ENCODE measurements around the gene GALNT15. TPM values are rescaled to one million over a fixed set of nuclear protein-coding genes. Genes with fewer than 3 reads are reported as not detected.

The GALNT15 gene
- total RNA-seq, 5 donors from 2014 or later (not counting 1 experiment from before 2014, with no cell fraction given): 0.06 TPM; not detected in 4

GRCh38 chr3:16142350-16143025 is 32.0 kb upstream of the GALNT15 start:
- Histone ChIP-seq H3K36me3 (ENCODE audit: control insufficient read depth in 2 of 2, extremely low read depth in 1 of 2, insufficient read depth in 1 of 2, low read length in 1 of 2) (no peaks in the 10 kb centered on the region), H3K4me3 (ENCODE audit: control insufficient read depth in 1 of 2, extremely low read depth in 1 of 2, low read length in 1 of 2) (no peak overlapping the region), H3K4me1 (ENCODE audit: control insufficient read depth in 1 of 2, extremely low read depth in 1 of 2, insufficient read depth in 2 of 2, low read length in 2 of 2) (no peaks in the 10 kb centered on the region), H3K27ac (ENCODE audit: low read length) (no peak overlapping the region), H3K9me3 (no peaks in the 10 kb centered on the region), H3K27me3 (replicated peaks in 1 of 2; ENCODE audit: control insufficient read depth in 2 of 2, extremely low read depth in 1 of 2, insufficient read depth in 2 of 2, low read length in 1 of 2) (peaks cover 0 to 7% of the 10 kb centered on the region in 2 experiments)
- ATAC-seq (replicated peaks in 1 of 4): no peak
- POLR2A ChIA-PET: no interaction called here
- CTCF ChIA-PET: interaction anchor here (0.5 to 0.6 kb wide), 2 partner anchors 1119 to 1470 kb away, joined by 3 to 5 read pairs; no protein-coding TSS in a partner anchor
- H3K4me3 Mint-ChIP-seq: no peak overlapping the region
- no peak for DNase-seq
- H3K27ac Mint-ChIP-seq: no peak overlapping the region
- WGBS (ENCODE audit: insufficient coverage): no CpG with 5 or more reads among the region's 5 CpGs
- H3K9me3 Mint-ChIP-seq: peaks cover 0 to 8% (median 8%) of the 10 kb centered on the region in 3 donors
- peaks cover 0 to 2% of the 10 kb centered on the region in 2 donors for H3K27me3 Mint-ChIP-seq
- peaks cover 0 to 4% (median 0%) of the 10 kb centered on the region in 3 donors for H3K4me1 Mint-ChIP-seq
- no peaks in the 10 kb centered on the region for H3K36me3 Mint-ChIP-seq

- H3K27me3 ChIP-seq (replicated peaks in 1 of 2; ENCODE audit: control insufficient read depth in 2 of 2, extremely low read depth in 1 of 2, insufficient read depth in 2 of 2, low read length in 1 of 2): peaks cover 0 to 2% of the 10 kb centered on the region in 2 experiments
- Mint-ChIP-seq H3K4me3 (no peak overlapping the region), H3K4me1 (peaks cover 0 to 4% (median 0%) of the 10 kb centered on the region in 3 donors), H3K27ac (no peak overlapping the region), H3K36me3 (no peaks in the 10 kb centered on the region), H3K9me3 (peaks cover 0 to 8% (median 8%) of the 10 kb centered on the region in 3 donors), H3K27me3 (peaks cover 2 to 4% of the 10 kb centered on the region in 2 donors)
- POLR2A ChIA-PET: no interaction called here
- DNase-seq (no peak), ATAC-seq (replicated peaks in 1 of 4) (no peak)
- no peaks in the 10 kb centered on the region for H3K9me3 ChIP-seq
- WGBS (ENCODE audit: insufficient coverage): no CpG with 5 or more reads among the region's 2 CpGs
- H3K4me3 ChIP-seq (ENCODE audit: control insufficient read depth in 1 of 2, extremely low read depth in 1 of 2, low read length in 1 of 2): no peak overlapping the region
- no peak overlapping the region for H3K27ac ChIP-seq (ENCODE audit: low read length)
- H3K36me3 ChIP-seq (ENCODE audit: control insufficient read depth in 2 of 2, extremely low read depth in 1 of 2, insufficient read depth in 1 of 2, low read length in 1 of 2): no peaks in the 10 kb centered on the region
- no peaks in the 10 kb centered on the region for H3K4me1 ChIP-seq (ENCODE audit: control insufficient read depth in 1 of 2, extremely low read depth in 1 of 2, insufficient read depth in 2 of 2, low read length in 2 of 2)
- CTCF ChIA-PET: no interaction called here
Observed at GRCh38 chr3:16143861-16144447, 30.5 kb upstream of the GALNT15 start.

GRCh38 chr3:16145176-16145575 is 29.3 kb upstream of the GALNT15 start:
- no peaks in the 10 kb centered on the region for H3K9me3 ChIP-seq
- CTCF ChIA-PET: no interaction called here
- H3K36me3 Mint-ChIP-seq: no peaks in the 10 kb centered on the region
- no peak overlapping the region for H3K4me3 Mint-ChIP-seq
- peaks cover 0 to 2% of the 10 kb centered on the region in 2 experiments for H3K27me3 ChIP-seq (replicated peaks in 1 of 2; ENCODE audit: control insufficient read depth in 2 of 2, extremely low read depth in 1 of 2, insufficient read depth in 2 of 2, low read length in 1 of 2)
- DNase-seq: no peak
- POLR2A ChIA-PET: no interaction called here
- H3K27ac Mint-ChIP-seq: no peak overlapping the region
- H3K4me1 ChIP-seq (ENCODE audit: control insufficient read depth in 1 of 2, extremely low read depth in 1 of 2, insufficient read depth in 2 of 2, low read length in 2 of 2): no peaks in the 10 kb centered on the region
- H3K27ac ChIP-seq (ENCODE audit: low read length): no peak overlapping the region
- ATAC-seq (replicated peaks in 1 of 4): no peak
- no peak overlapping the region for H3K4me3 ChIP-seq (ENCODE audit: control insufficient read depth in 1 of 2, extremely low read depth in 1 of 2, low read length in 1 of 2)
- WGBS (ENCODE audit: insufficient coverage): 86% methylated on average over 2 of the region's 2 CpGs
- H3K9me3 Mint-ChIP-seq: peaks cover 0 to 8% (median 8%) of the 10 kb centered on the region in 3 donors
- peaks cover 0 to 4% (median 0%) of the 10 kb centered on the region in 3 donors for H3K4me1 Mint-ChIP-seq
- peaks cover 2 to 7% of the 10 kb centered on the region in 2 donors for H3K27me3 Mint-ChIP-seq
- H3K36me3 ChIP-seq (ENCODE audit: control insufficient read depth in 2 of 2, extremely low read depth in 1 of 2, insufficient read depth in 1 of 2, low read length in 1 of 2): no peaks in the 10 kb centered on the region

GRCh38 chr3:16146015-16146730 is 28.3 kb upstream of the GALNT15 start:
- Histone ChIP-seq H3K36me3 (ENCODE audit: control insufficient read depth in 2 of 2, extremely low read depth in 1 of 2, insufficient read depth in 1 of 2, low read length in 1 of 2) (no peaks in the 10 kb centered on the region), H3K4me3 (ENCODE audit: control insufficient read depth in 1 of 2, extremely low read depth in 1 of 2, low read length in 1 of 2) (no peak overlapping the region), H3K27me3 (replicated peaks in 1 of 2; ENCODE audit: control insufficient read depth in 2 of 2, extremely low read depth in 1 of 2, insufficient read depth in 2 of 2, low read length in 1 of 2) (peaks cover 0 to 2% of the 10 kb centered on the region in 2 experiments), H3K27ac (ENCODE audit: low read length) (no peak overlapping the region), H3K4me1 (ENCODE audit: control insufficient read depth in 1 of 2, extremely low read depth in 1 of 2, insufficient read depth in 2 of 2, low read length in 2 of 2) (no peaks in the 10 kb centered on the region), H3K9me3 (no peaks in the 10 kb centered on the region)
- POLR2A ChIA-PET: no interaction called here
- CTCF ChIA-PET: no interaction called here
- DNase-seq (no peak), ATAC-seq (replicated peaks in 1 of 4) (no peak)
- 64% methylated on average over 1 of the region's 2 CpGs for WGBS (ENCODE audit: insufficient coverage)
- H3K4me3 Mint-ChIP-seq: no peak overlapping the region
- peaks cover 0 to 7% of the 10 kb centered on the region in 2 donors for H3K27me3 Mint-ChIP-seq
- no peak overlapping the region for H3K27ac Mint-ChIP-seq
- H3K36me3 Mint-ChIP-seq: no peaks in the 10 kb centered on the region
- peaks cover 0 to 4% (median 0%) of the 10 kb centered on the region in 3 donors for H3K4me1 Mint-ChIP-seq
- H3K9me3 Mint-ChIP-seq: peaks cover 0 to 8% (median 8%) of the 10 kb centered on the region in 3 donors

GRCh38 chr3:16147220-16147994 is 27.1 kb upstream of the GALNT15 start:
- WGBS (ENCODE audit: insufficient coverage): no CpG with 5 or more reads among the region's 2 CpGs
- DNase-seq (no peak), ATAC-seq (replicated peaks in 1 of 4) (no peak)
- no peaks in the 10 kb centered on the region for H3K36me3 ChIP-seq (ENCODE audit: control insufficient read depth in 2 of 2, extremely low read depth in 1 of 2, insufficient read depth in 1 of 2, low read length in 1 of 2)
- Mint-ChIP-seq H3K27ac (no peak overlapping the region), H3K27me3 (peaks cover 5 to 10% of the 10 kb centered on the region in 2 donors), H3K4me1 (peaks cover 0 to 4% (median 0%) of the 10 kb centered on the region in 3 donors), H3K9me3 (peaks cover 0 to 12% (median 8%) of the 10 kb centered on the region in 3 donors), H3K4me3 (no peak overlapping the region), H3K36me3 (no peaks in the 10 kb centered on the region)
- no peaks in the 10 kb centered on the region for H3K4me1 ChIP-seq (ENCODE audit: control insufficient read depth in 1 of 2, extremely low read depth in 1 of 2, insufficient read depth in 2 of 2, low read length in 2 of 2)
- H3K4me3 ChIP-seq (ENCODE audit: control insufficient read depth in 1 of 2, extremely low read depth in 1 of 2, low read length in 1 of 2): no peak overlapping the region
- CTCF ChIA-PET: no interaction called here
- peaks cover 0 to 2% of the 10 kb centered on the region in 2 experiments for H3K27me3 ChIP-seq (replicated peaks in 1 of 2; ENCODE audit: control insufficient read depth in 2 of 2, extremely low read depth in 1 of 2, insufficient read depth in 2 of 2, low read length in 1 of 2)
- POLR2A ChIA-PET: interaction anchor here in 1 of 2 donors (0.6 kb wide), 1 partner anchor 22 kb away, joined by 5 read pairs; no protein-coding TSS in a partner anchor
- no peak overlapping the region for H3K27ac ChIP-seq (ENCODE audit: low read length)
- no peaks in the 10 kb centered on the region for H3K9me3 ChIP-seq

- H3K27me3 Mint-ChIP-seq: peaks cover 5 to 17% of the 10 kb centered on the region in 2 donors
Observed at GRCh38 chr3:16148213-16148612, 26.3 kb upstream of the GALNT15 start.

More at GRCh38 chr3:16148213-16148612, 26.3 kb upstream of the GALNT15 start:
- ChIA-PET POLR2A (interaction anchor here in 1 of 2 donors (0.6 kb wide), 1 partner anchor 21 kb away, joined by 5 read pairs; no protein-coding TSS in a partner anchor), CTCF (no interaction called here)
- no peaks in the 10 kb centered on the region for H3K4me1 ChIP-seq (ENCODE audit: control insufficient read depth in 1 of 2, extremely low read depth in 1 of 2, insufficient read depth in 2 of 2, low read length in 2 of 2)
- Mint-ChIP-seq H3K4me1 (peaks cover 0 to 4% (median 0%) of the 10 kb centered on the region in 3 donors), H3K27ac (no peak overlapping the region), H3K4me3 (no peak overlapping the region), H3K36me3 (no peaks in the 10 kb centered on the region), H3K9me3 (peaks cover 5 to 18% (median 13%) of the 10 kb centered on the region in 3 donors)
- H3K9me3 ChIP-seq: no peaks in the 10 kb centered on the region
- H3K27ac ChIP-seq (ENCODE audit: low read length): no peak overlapping the region
- DNase-seq: no peak
- ATAC-seq (replicated peaks in 1 of 4): no peak
- H3K4me3 ChIP-seq (ENCODE audit: control insufficient read depth in 1 of 2, extremely low read depth in 1 of 2, low read length in 1 of 2): no peak overlapping the region
- no peaks in the 10 kb centered on the region for H3K36me3 ChIP-seq (ENCODE audit: control insufficient read depth in 2 of 2, extremely low read depth in 1 of 2, insufficient read depth in 1 of 2, low read length in 1 of 2)
- no CpG with 5 or more reads among the region's 6 CpGs for WGBS (ENCODE audit: insufficient coverage)
- peaks cover 0 to 5% of the 10 kb centered on the region in 2 experiments for H3K27me3 ChIP-seq (replicated peaks in 1 of 2; ENCODE audit: control insufficient read depth in 2 of 2, extremely low read depth in 1 of 2, insufficient read depth in 2 of 2, low read length in 1 of 2)

Data from T-cell (primary cell).